Measurements from ENCODE around the gene NEUROG2.
"Not testable (repeated sequence)": the region's sequence is repeated elsewhere in the genome, so short reads cannot be mapped to it uniquely, and the experiment has no call there.

Gene NEUROG2

DNA sequence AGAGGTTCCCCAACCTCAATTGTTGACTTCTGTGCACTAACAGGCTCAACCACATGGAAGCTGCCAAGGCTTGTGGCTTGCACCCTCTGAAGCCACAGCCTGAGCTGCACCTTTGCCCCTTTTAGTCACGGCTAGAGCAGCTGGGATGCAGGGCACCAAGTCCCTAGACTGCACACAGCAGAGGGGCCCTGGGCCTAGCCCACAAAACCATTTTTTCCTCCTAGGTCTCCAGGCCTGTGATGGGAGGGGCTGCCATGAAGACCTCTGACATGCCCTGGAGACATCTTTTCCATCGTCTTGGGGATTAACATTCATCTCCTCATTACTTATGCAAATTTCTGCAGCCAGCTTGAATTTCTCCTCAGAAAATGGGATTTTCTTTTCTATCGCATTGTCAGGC is 25.2 kb downstream of the NEUROG2 start:
- not testable (repeated sequence) for DNase-seq (ENCODE audit: low read depth)

GRCh38 chr4:112485930-112486329 is 30.1 kb downstream of the NEUROG2 start:
- no peak for DNase-seq (ENCODE audit: low read depth)

DNA sequence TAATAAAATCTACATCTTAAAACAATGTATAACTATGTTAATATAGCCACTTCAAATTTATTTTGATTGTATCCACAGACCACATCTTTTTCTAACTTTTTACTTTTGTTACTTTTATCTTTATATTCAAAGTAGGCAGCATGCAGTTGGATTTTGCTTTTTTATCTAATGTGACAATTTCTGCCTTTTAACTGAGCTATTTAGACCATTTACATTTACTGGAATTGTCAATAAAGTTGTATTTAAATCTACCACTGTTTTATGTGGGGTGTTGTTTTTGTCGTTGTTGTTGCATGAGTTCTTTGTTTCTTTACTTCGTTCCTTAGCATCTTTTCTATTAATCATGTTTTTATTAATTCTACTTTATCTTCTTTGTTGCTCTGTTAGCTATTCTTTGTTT is 42.0 kb downstream of the NEUROG2 start:
- DNase-seq (ENCODE audit: low read depth): no peak

GRCh38 chr4:112472318-112472717 is 43.7 kb downstream of the NEUROG2 start:
- no peak for DNase-seq (ENCODE audit: low read depth)

Measured in HS-27A (cell line).